ENCODE data around the gene FSHR.

The FSHR gene

DNA sequence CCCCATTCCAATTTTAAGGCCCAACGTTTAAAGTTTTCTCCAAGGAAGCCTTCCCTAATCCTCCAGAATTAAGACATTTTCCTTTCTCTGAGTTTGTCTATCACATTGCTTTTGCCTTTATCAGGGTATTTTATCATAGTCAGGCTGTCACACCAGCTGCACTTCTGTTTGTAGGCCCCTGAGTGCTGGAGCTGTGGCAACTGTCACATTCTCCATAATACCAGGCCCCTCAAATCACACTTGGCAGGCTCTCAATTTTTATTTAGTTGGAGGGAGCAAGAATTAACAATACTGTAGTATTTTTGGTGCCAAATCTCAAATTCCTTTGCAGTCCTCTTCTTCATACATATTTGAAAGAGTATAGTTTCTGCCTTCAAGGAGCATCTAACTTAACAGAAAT, 122.2 kb downstream of the FSHR start:
- no peak for DNase-seq (ENCODE audit: low spot score)

- no peak for DNase-seq (ENCODE audit: low spot score)
These were observed 124.9 kb downstream of the FSHR start for GRCh38 chr2:49029406-49029805.

DNA sequence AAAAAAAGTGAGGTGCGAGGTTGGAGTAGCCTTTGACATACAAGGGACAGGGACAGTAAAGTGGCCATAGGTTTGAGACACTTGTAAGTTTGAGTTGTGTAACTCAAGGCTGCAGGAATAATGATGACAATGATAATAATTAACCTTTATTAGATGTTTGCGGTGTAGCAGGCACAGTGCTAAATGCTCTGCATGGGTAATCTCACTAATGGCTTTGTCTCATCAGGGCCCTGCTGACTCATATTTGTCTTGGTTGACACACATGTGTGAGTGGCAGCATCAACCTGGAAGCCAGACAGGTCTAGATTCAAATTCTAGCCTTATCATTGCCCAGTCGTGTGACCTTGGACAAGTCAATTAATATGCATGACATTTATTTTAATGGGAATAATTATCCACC, 126.2 kb downstream of the FSHR start:
- DNase-seq (ENCODE audit: low spot score): no peak

DNA sequence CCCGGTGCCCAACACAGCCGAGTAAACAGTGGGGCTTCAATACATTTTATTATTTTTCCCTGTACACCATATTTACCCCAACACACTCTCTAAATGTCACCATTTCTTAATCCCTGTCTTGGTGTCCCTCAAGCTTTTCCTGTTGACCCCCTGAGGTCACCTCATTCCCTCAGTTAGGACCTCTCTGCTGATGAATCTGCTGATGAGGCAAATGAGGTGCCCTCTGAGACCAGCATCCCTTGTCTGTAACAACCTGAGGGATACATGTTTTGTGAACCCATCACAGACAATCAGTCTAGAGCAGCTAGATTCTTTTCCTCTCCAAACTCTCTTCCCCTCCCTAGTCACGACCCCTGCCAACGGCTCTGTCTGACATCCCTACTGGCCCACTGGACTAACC, 127.6 kb downstream of the FSHR start:
- DNase-seq (ENCODE audit: low spot score): no peak

DNA sequence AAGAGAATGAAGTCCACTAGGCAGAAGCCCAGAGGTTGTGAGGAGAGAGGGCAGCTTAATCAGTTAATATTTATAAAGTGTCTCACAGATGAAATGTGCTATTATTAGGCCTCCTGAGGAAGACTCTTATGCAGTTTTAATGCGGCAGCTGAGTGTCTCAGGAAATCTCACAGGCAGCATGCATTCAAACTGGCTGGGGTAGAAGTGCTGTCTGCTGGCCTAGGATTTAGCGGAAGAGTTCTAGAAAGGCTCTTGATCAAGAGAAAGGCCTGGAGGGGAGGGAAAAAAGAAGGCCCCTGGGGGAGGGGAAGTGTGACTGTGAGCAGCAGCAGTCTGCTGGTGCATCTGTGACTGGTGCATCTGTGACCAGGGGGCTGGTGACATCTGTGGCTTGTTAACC, 133.0 kb downstream of the FSHR start:
- DNase-seq (ENCODE audit: low spot score): no peak

DNA sequence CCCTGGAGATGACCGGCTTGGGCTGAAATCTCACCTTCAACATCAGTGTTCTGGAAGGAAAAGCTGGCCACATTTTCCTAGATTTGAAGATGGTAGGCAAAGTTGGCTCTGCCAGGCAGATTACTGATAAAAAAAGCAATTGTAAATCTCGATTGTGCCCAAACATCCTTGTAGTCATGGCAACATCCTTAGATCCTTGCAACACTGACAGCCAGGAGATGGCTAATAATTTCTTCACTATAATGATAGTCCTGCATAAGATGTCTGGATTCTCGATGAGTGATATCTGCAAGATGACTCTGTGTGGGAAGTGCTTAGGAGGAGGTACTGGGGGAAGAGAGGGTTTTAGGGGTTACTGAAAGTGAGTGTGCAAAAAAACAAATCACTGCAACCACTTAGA, 149.1 kb downstream of the FSHR start:
- DNase-seq (ENCODE audit: low spot score): no peak

DNA sequence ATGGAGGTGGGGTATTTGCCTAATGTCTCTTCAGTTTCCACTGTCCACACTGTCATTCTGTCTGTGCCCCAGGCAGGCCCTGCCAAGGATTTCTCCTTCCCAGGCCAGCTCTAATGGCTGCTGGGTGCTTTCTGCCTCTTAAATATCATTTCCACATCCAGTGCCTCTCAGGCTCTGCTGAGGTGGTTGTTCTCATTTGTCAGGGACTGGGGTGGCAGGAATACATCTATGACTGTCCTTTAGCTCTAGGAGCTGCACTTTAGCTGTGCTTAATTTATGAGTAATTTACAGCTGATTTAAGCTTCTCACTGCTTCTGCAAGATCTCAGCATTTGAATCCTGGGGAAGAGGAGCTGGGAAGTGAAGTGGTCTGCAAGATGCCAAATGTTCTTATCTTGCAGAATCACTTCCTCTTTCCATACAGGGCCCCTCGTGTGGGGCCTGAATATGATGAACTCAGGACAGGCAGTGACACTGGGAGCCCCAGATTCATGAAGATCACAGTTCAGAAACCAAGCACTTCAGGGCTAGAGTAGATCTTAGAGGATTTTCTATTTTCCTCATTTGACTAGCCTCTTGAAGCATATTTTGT, 150.2 kb downstream of the FSHR start:
- no peak for DNase-seq (ENCODE audit: low spot score)

DNA sequence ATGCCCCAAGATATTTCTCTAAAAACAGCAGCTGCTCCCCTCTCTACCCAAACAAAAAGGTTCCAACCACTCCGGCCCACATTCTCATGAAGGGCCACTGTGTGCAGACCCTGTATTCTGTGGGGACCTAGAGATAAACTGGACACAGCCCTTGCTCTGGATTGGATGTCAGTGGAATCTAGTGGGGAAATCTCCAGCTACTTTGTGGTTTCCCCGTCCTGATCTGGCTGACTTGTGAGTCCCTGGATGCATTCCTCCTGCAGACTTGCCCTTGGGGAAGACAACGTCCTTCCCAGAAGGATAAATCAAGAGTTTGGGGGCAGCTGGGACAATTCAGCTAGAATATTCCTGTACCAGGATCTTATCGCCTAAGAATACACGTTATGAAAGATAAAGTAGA, 151.1 kb downstream of the FSHR start:
- no peak for DNase-seq (ENCODE audit: low spot score)

DNA sequence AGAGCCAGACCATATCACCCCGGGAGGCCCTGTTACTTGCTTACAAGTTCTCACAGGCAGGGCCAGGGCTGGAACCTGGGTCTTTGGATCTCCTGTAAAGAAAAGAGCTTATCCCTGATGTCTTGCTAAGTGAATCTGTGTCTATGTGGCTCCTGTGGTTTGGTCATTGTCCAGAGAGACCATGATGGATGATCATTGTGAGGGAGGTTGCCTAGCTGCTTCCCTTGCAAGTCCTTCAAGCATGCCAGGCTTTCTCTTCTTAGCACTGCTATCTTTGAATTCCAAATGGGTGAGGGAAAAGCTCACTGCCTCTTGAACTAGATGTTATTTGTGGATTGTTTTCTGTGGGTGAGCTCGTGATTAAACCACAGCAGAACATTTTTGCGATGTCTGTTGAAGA, 151.6 kb downstream of the FSHR start:
- DNase-seq (ENCODE audit: low spot score): no peak

DNA sequence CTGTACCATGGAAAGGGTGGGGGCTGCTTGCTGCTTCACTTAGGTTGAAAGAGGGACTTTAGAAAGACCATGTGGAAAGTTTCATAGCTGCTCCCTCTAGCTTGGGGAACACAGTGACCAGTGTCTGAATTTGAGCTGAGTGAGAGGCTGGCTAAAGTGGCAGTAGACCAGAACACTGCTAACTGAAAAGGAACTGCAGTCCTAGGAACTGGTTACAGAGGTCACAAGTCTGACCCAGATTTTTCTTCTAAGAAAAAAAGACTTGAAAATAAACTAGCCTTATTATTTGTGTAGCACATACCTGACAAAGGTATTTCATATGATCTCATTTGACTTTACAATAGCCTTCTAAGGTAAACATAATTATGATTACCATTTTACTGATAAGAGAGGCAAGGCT, 153.6 kb downstream of the FSHR start:
- no peak for DNase-seq (ENCODE audit: low spot score)

DNA sequence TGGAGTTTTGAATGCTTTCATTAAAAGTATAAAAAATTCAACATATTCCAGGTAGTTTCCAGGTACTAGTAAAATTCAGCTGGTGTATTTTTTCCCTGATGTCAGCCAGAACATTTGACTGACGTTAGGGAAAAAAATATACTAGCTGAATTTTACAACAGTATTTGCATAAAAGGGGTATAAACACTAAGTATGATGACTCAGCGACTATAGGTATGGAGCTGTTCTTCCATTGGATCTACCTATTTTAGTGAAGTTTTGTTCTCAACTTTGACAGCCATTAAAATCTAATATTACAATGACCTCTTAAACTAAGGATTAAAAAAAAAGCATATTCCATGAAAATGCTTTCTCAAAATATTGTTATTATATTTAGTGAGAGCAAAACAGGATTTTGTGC, 155.9 kb downstream of the FSHR start:
- DNase-seq (ENCODE audit: low spot score): no peak

- DNase-seq (ENCODE audit: low spot score): no peak
These were observed 160.7 kb downstream of the FSHR start for GRCh38 chr2:48993576-48993975.

- DNase-seq (ENCODE audit: low spot score): no peak
These were observed 162.7 kb downstream of the FSHR start for GRCh38 chr2:48991415-48992131.

GRCh38 chr2:48984922-48985321, 169.4 kb downstream of the FSHR start:
- no peak for DNase-seq (ENCODE audit: low spot score)

DNA sequence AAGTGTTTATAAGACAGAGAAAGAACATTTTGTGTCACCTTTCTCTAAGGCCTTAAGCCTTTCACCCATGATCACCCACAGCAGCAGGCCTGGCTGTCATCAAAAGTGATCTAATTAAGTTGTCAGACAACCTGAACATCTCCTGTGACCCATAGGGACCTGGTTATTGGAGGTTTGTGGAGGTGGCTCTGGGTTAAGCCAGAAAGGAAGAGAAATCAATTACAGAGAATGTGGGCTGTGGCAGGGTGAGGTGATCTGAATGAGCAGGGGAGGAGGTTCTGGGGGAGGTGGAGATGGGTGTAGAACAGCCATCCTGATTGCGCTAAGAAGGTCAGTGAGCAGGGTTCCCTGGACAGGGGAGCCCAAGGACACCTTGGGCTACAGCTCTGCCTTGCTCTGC, 170.8 kb downstream of the FSHR start:
- DNase-seq (ENCODE audit: low spot score): no peak

GRCh38 chr2:48982887-48983435, 171.4 kb downstream of the FSHR start:
- DNase-seq (ENCODE audit: low spot score): no peak

- no peak for DNase-seq (ENCODE audit: low spot score)
These were observed 173.5 kb downstream of the FSHR start for GRCh38 chr2:48980846-48981245.

- DNase-seq (ENCODE audit: low spot score): no peak
These were observed 174.6 kb downstream of the FSHR start for GRCh38 chr2:48979691-48980090.

GRCh38 chr2:48978131-48978530, 176.2 kb downstream of the FSHR start:
- no peak for DNase-seq (ENCODE audit: low spot score)

GRCh38 chr2:48971801-48972200, 182.5 kb downstream of the FSHR start:
- DNase-seq (ENCODE audit: low spot score): no peak

DNA sequence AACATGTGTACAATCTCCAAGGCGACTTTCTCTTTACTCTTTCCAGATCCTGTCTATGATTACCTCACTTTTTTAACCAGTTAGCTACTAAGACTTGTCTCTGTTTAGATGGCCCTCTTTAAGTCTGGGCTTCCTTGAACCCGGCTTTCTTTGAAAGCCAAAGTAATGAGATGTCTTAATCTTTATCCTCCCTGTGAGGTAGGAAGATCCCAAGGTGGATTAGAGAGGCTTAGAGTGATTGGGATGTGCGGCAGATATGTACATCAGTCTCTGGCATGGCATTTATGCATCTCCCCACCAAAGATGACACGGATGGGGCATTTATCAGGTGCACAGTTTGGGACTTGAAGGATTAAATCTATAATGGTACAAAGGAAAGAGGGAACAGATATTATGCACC, 186.3 kb downstream of the FSHR start:
- no peak for DNase-seq (ENCODE audit: low spot score)

GRCh38 chr2:48965204-48965603, 189.1 kb downstream of the FSHR start:
- no peak for DNase-seq (ENCODE audit: low spot score)

DNA sequence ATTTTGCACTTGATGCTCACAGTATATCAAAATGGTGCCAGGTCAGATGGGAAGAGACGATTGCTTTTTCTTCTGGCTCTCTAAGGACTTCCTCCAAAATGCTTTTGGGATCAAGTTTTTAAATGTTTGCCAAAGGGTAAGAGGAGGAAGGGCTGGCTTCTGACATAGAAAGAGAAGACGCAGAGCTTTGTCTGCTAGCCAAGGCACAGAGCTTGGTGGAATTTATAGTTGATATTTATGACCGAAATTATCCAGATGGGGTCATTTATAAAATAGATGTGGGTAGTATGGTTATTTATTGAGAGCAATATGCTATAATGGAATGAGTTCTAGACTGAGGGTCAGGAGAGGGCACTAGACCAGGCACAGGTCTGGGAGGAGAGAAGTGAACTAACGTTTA, 193.3 kb downstream of the FSHR start:
- no peak for DNase-seq (ENCODE audit: low spot score)

- DNase-seq (ENCODE audit: low spot score): no peak
These were observed 199.4 kb downstream of the FSHR start for GRCh38 chr2:48954935-48955334.

Data from GM03348 (cell line).